ENCODE data around the gene TRIM47. TPM values are rescaled to one million over a fixed set of nuclear protein-coding genes. Genes with fewer than 3 reads are reported as not detected.

TRIM47 gene, protein sequence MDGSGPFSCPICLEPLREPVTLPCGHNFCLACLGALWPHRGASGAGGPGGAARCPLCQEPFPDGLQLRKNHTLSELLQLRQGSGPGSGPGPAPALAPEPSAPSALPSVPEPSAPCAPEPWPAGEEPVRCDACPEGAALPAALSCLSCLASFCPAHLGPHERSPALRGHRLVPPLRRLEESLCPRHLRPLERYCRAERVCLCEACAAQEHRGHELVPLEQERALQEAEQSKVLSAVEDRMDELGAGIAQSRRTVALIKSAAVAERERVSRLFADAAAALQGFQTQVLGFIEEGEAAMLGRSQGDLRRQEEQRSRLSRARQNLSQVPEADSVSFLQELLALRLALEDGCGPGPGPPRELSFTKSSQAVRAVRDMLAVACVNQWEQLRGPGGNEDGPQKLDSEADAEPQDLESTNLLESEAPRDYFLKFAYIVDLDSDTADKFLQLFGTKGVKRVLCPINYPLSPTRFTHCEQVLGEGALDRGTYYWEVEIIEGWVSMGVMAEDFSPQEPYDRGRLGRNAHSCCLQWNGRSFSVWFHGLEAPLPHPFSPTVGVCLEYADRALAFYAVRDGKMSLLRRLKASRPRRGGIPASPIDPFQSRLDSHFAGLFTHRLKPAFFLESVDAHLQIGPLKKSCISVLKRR
- total RNA-seq (2021) (0.46 and 0.95 TPM in 2 replicates), Bru-seq, nascent RNA (percentile 10 among the genes with signal in this experiment), BruChase-seq, experiment 1, labeled RNA remaining after a 2-hour chase (percentile 24 among the genes with signal in this experiment), BruChase-seq, experiment 2, labeled RNA remaining after a 6-hour chase (percentile 21 among the genes with signal in this experiment)
- long read RNA-seq, partial matches to known transcripts: 0 of 1 reads
- long read RNA-seq, other reads (novel, unspliced or antisense): 0 of 1 reads

DNA sequence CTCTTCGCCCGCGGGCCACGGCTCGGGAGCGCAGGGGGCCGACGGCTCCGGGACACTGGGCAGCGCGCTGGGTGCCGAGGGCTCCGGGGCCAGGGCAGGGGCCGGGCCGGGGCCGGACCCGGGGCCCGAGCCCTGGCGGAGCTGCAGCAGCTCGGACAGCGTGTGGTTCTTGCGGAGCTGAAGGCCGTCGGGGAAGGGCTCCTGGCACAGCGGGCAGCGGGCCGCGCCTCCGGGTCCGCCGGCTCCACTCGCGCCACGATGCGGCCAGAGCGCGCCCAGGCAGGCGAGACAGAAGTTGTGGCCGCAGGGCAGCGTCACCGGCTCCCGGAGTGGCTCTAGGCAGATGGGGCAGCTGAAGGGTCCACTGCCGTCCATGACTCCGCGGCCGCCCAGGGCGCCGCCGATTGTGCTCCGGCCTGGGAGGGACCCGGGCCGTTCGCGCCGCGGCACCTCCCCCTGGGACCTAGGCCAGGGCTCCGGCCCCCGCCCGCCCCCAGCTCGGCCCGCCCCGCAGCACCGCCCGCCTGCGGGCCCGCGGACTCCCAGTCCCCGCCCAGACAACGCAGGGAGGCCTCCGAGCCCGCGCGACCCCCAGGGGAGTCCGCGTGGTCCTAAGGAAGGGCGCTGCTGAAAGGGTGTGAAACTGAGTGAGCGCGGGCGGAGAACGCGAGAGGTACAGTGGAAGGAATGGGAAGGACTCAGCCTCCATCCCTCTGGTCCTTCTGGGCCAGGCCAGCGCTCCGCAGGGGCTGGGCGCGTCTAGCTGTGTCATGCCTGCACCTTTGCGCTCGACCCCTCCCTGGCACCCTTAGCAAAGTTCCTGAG is at the start of gene TRIM47:
Gene TRIM47 (minus strand): TSS at position 408 of the 825 bp plus-strand sequence. CDS start 33 bp downstream, at position 375.
- no TSS peak for BruUV-seq (replicated peaks)
- intact Hi-C loops (cut with micrococcal nuclease; ENCODE audit: unreplicated experiment): no loop called here

DNA sequence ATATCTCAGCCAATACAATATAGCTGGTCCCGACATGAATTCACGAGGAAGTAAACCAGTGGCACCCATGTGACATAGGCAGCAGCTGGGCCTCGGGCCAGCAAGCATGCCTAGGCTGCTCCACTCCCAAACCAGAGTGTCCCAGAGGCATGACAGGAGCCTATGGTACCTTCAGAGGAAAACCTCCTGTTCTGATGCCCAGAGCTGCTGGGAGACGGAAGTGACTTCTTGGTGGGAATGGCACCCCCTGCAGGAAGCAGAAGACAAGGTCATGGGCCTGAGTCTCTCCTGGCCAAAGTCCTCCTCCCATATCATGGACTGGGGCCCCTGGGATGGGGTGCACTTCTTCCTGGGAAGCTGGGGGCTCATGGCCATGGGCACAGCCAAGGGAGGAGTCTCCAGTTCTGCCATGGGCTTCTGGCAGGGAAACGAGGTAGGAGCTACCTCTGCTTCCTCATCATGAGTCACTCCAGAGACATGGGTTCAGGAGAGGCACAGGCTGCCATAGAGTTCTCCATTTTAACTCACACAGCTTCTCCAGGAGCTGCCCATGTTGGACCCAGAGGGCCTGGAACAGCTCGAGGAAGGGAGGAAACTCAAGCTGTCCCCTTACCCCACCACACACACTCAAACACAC is 49.0 kb upstream of the TRIM47 start:
- POLR2A ChIA-PET (ENCODE audit: low non-redundant PET): no interaction called here

More for the DNA sequence above, at the start of gene TRIM47:
- no peaks in the 10 kb centered on the region for H3K36me3 ChIP-seq (ENCODE audit: insufficient read depth, low read length, poor library complexity, severe bottlenecking)
- peak; percentile 47 for DNase-seq (ENCODE audit: low spot score)
- H3K4me3 ChIP-seq (ENCODE audit: low read depth, low read length, poor library complexity, severe bottlenecking): peak within 1 kb of the TSS; percentile 39
- CTCF ChIA-PET: interaction anchor here (1.2 kb wide), 1 partner anchor 125 kb away, joined by 3 read pairs; no protein-coding TSS in a partner anchor
- no peaks in the 10 kb centered on the region for H3K9me3 ChIP-seq (ENCODE audit: low read depth, low read length, poor library complexity, severe bottlenecking)
- TF ChIP-seq, protein P1, sequence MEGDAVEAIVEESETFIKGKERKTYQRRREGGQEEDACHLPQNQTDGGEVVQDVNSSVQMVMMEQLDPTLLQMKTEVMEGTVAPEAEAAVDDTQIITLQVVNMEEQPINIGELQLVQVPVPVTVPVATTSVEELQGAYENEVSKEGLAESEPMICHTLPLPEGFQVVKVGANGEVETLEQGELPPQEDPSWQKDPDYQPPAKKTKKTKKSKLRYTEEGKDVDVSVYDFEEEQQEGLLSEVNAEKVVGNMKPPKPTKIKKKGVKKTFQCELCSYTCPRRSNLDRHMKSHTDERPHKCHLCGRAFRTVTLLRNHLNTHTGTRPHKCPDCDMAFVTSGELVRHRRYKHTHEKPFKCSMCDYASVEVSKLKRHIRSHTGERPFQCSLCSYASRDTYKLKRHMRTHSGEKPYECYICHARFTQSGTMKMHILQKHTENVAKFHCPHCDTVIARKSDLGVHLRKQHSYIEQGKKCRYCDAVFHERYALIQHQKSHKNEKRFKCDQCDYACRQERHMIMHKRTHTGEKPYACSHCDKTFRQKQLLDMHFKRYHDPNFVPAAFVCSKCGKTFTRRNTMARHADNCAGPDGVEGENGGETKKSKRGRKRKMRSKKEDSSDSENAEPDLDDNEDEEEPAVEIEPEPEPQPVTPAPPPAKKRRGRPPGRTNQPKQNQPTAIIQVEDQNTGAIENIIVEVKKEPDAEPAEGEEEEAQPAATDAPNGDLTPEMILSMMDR (conservative IDR thresholded peaks at IDR 0.05; ENCODE audit: low read depth, low read length): no peak
- no peak for TF ChIP-seq EZH2 (IDR thresholded peaks at IDR 0.05; ENCODE audit: borderline replicate concordance, low read depth, low read length, poor library complexity, severe bottlenecking)
- H3K27me3 ChIP-seq (replicated peaks; ENCODE audit: insufficient read depth, low read depth, low read length, poor library complexity): peaks cover 13% of the 10 kb centered on the region
- H3K4me1 ChIP-seq (ENCODE audit: insufficient read depth, low read length, poor library complexity, severe bottlenecking): peaks cover 16% of the 10 kb centered on the region
- POLR2A ChIA-PET (ENCODE audit: low non-redundant PET): no interaction called here
- no peak within 1 kb of the TSS for H3K27ac ChIP-seq (ENCODE audit: low read depth, low read length, poor library complexity, severe bottlenecking)

More for the DNA sequence above, 49.0 kb upstream of the TRIM47 start:
- intact Hi-C loops (cut with micrococcal nuclease; ENCODE audit: unreplicated experiment): no loop called here
- no peaks in the 10 kb centered on the region for H3K27me3 ChIP-seq (replicated peaks; ENCODE audit: insufficient read depth, low read depth, low read length, poor library complexity)
- H3K27ac ChIP-seq (ENCODE audit: low read depth, low read length, poor library complexity, severe bottlenecking): no peak overlapping the region
- BruUV-seq (replicated peaks): no TSS peak
- no peak for TF ChIP-seq EZH2 (IDR thresholded peaks at IDR 0.05; ENCODE audit: borderline replicate concordance, low read depth, low read length, poor library complexity, severe bottlenecking)
- TF ChIP-seq, protein P1 (conservative IDR thresholded peaks at IDR 0.05; ENCODE audit: low read depth, low read length): peak; percentile 50
- CTCF ChIA-PET: interaction anchor here (0.6 kb wide), 3 partner anchors 14 to 540 kb away, joined by 3 to 11 read pairs (median 3); partner anchors contain the start of gene FBF1
- no peak overlapping the region for H3K4me3 ChIP-seq (ENCODE audit: low read depth, low read length, poor library complexity, severe bottlenecking)
- peak; percentile 33 for DNase-seq (ENCODE audit: low spot score)
- peaks cover 17% of the 10 kb centered on the region for H3K36me3 ChIP-seq (ENCODE audit: insufficient read depth, low read length, poor library complexity, severe bottlenecking)
- H3K4me1 ChIP-seq (ENCODE audit: insufficient read depth, low read length, poor library complexity, severe bottlenecking): no peaks in the 10 kb centered on the region
- H3K9me3 ChIP-seq (ENCODE audit: low read depth, low read length, poor library complexity, severe bottlenecking): no peaks in the 10 kb centered on the region

All from A673 (cell line).